ENCODE data around the gene ANKRD16.

Gene ANKRD16

GRCh38 chr10:5927306-5927705 is 37.6 kb upstream of the ANKRD16 start:
- Histone ChIP-seq H2AK5ac (ENCODE audit: low read depth, low read length) (no peak overlapping the region), H2BK120ac (ENCODE audit: low read depth, low read length) (no peak overlapping the region), H2AFZ (ENCODE audit: low read length) (no peak overlapping the region), H3K9ac (ENCODE audit: low read depth, low read length, poor library complexity) (no peak overlapping the region), H3K4me1 (ENCODE audit: control insufficient read depth in 2 of 2, insufficient read depth in 1 of 2, low read depth in 1 of 2, low read length in 2 of 2) (no peaks in the 10 kb centered on the region), H3K14ac (ENCODE audit: low read length) (no peak overlapping the region), H3K36me3 (replicated peaks in 1 of 2; ENCODE audit: control insufficient read depth in 2 of 2, insufficient read depth in 2 of 2, low read length in 2 of 2) (peaks cover 34 to 98% of the 10 kb centered on the region in 2 donors), H3K23ac (ENCODE audit: low read depth, low read length, poor library complexity) (no peak overlapping the region), H3K27ac (replicated peaks; ENCODE audit: low read length) (no peak overlapping the region), H3K79me1 (ENCODE audit: low read depth, low read length) (peaks cover 1% of the 10 kb centered on the region), H2BK5ac (ENCODE audit: low read length) (no peak overlapping the region), H3K27me3 (ENCODE audit: control insufficient read depth in 3 of 3, insufficient read depth in 3 of 3, low read depth in 1 of 3, low read length in 3 of 3) (peaks cover 0 to 2% (median 0%) of the 10 kb centered on the region in 3 experiments), H3K4me3 (ENCODE audit: low read length in 2 of 2) (no peak overlapping the region), H3K18ac (ENCODE audit: low read length) (no peak overlapping the region), H4K91ac (ENCODE audit: low read depth, low read length, poor library complexity) (no peak overlapping the region), H2BK12ac (ENCODE audit: low read length) (no peak overlapping the region), H3K4me2 (ENCODE audit: insufficient read depth, low read length, poor library complexity, severe bottlenecking) (no peak overlapping the region), H4K8ac (ENCODE audit: low read depth, low read length) (no peak overlapping the region), H3K4ac (ENCODE audit: low read length) (no peak overlapping the region), H2BK15ac (ENCODE audit: low read length) (no peak overlapping the region), H3K9me3 (replicated peaks in 1 of 2; ENCODE audit: control insufficient read depth in 2 of 2, insufficient read depth in 1 of 2, low read depth in 1 of 2, low read length in 2 of 2) (no peaks in the 10 kb centered on the region)
- whole genome bisulfite sequencing, 2 donors (ENCODE audit: extremely low coverage in 2 of 2, insufficient read length in 2 of 2, insufficient replicate concordance in 1 of 2): no CpG with 5 or more reads among the region's 8 CpGs
- DNase-seq (ENCODE audit: low spot score): no peak

GRCh38 chr10:5924889-5925288 is 35.2 kb upstream of the ANKRD16 start:
- Histone ChIP-seq H3K27ac (replicated peaks; ENCODE audit: low read length) (no peak overlapping the region), H2AK5ac (ENCODE audit: low read depth, low read length) (no peak overlapping the region), H3K36me3 (replicated peaks in 1 of 2; ENCODE audit: control insufficient read depth in 2 of 2, insufficient read depth in 2 of 2, low read length in 2 of 2) (peaks cover 43 to 98% of the 10 kb centered on the region in 2 donors), H2BK15ac (ENCODE audit: low read length) (no peak overlapping the region), H3K4me1 (ENCODE audit: control insufficient read depth in 2 of 2, insufficient read depth in 1 of 2, low read depth in 1 of 2, low read length in 2 of 2) (no peaks in the 10 kb centered on the region), H3K4ac (ENCODE audit: low read length) (no peak overlapping the region), H3K79me1 (ENCODE audit: low read depth, low read length) (peaks cover 1% of the 10 kb centered on the region), H3K9me3 (replicated peaks in 1 of 2; ENCODE audit: control insufficient read depth in 2 of 2, insufficient read depth in 1 of 2, low read depth in 1 of 2, low read length in 2 of 2) (no peaks in the 10 kb centered on the region), H4K91ac (ENCODE audit: low read depth, low read length, poor library complexity) (no peak overlapping the region), H3K9ac (ENCODE audit: low read depth, low read length, poor library complexity) (no peak overlapping the region), H3K18ac (ENCODE audit: low read length) (no peak overlapping the region), H2AFZ (ENCODE audit: low read length) (no peak overlapping the region), H3K4me3 (ENCODE audit: low read length in 2 of 2) (no peak overlapping the region), H3K27me3 (ENCODE audit: control insufficient read depth in 3 of 3, insufficient read depth in 3 of 3, low read depth in 1 of 3, low read length in 3 of 3) (no peaks in the 10 kb centered on the region), H2BK120ac (ENCODE audit: low read depth, low read length) (no peak overlapping the region), H3K23ac (ENCODE audit: low read depth, low read length, poor library complexity) (no peak overlapping the region), H2BK12ac (ENCODE audit: low read length) (no peak overlapping the region), H3K14ac (ENCODE audit: low read length) (no peak overlapping the region), H2BK5ac (ENCODE audit: low read length) (no peak overlapping the region), H3K4me2 (ENCODE audit: insufficient read depth, low read length, poor library complexity, severe bottlenecking) (no peak overlapping the region), H4K8ac (ENCODE audit: low read depth, low read length) (no peak overlapping the region)
- WGBS, 2 donors (ENCODE audit: extremely low coverage in 2 of 2, insufficient read length in 2 of 2, insufficient replicate concordance in 1 of 2): no CpG with 5 or more reads among the region's 10 CpGs
- no peak for DNase-seq (ENCODE audit: low spot score)

- Histone ChIP-seq H3K18ac (ENCODE audit: low read length) (no peak overlapping the region), H2BK15ac (ENCODE audit: low read length) (no peak overlapping the region), H2AFZ (ENCODE audit: low read length) (no peak overlapping the region), H3K4me1 (ENCODE audit: control insufficient read depth in 2 of 2, insufficient read depth in 1 of 2, low read depth in 1 of 2, low read length in 2 of 2) (no peaks in the 10 kb centered on the region), H3K79me1 (ENCODE audit: low read depth, low read length) (no peaks in the 10 kb centered on the region), H4K91ac (ENCODE audit: low read depth, low read length, poor library complexity) (no peak overlapping the region), H3K36me3 (replicated peaks in 1 of 2; ENCODE audit: control insufficient read depth in 2 of 2, insufficient read depth in 2 of 2, low read length in 2 of 2) (peaks cover 44 to 96% of the 10 kb centered on the region in 2 donors), H3K4ac (ENCODE audit: low read length) (no peak overlapping the region), H2AK5ac (ENCODE audit: low read depth, low read length) (no peak overlapping the region), H3K4me3 (ENCODE audit: low read length in 2 of 2) (no peak overlapping the region), H3K27me3 (ENCODE audit: control insufficient read depth in 3 of 3, insufficient read depth in 3 of 3, low read depth in 1 of 3, low read length in 3 of 3) (no peaks in the 10 kb centered on the region), H2BK120ac (ENCODE audit: low read depth, low read length) (no peak overlapping the region), H3K27ac (replicated peaks; ENCODE audit: low read length) (no peak overlapping the region), H3K4me2 (ENCODE audit: insufficient read depth, low read length, poor library complexity, severe bottlenecking) (no peak overlapping the region), H2BK12ac (ENCODE audit: low read length) (no peak overlapping the region), H4K8ac (ENCODE audit: low read depth, low read length) (no peak overlapping the region), H3K9ac (ENCODE audit: low read depth, low read length, poor library complexity) (no peak overlapping the region), H3K9me3 (replicated peaks in 1 of 2; ENCODE audit: control insufficient read depth in 2 of 2, insufficient read depth in 1 of 2, low read depth in 1 of 2, low read length in 2 of 2) (no peaks in the 10 kb centered on the region), H3K14ac (ENCODE audit: low read length) (no peak overlapping the region), H2BK5ac (ENCODE audit: low read length) (no peak overlapping the region), H3K23ac (ENCODE audit: low read depth, low read length, poor library complexity) (no peak overlapping the region)
- no peak for DNase-seq (ENCODE audit: low spot score)
- no CpG with 5 or more reads among the region's 5 CpGs for WGBS, 2 donors (ENCODE audit: extremely low coverage in 2 of 2, insufficient read length in 2 of 2, insufficient replicate concordance in 1 of 2)
These were observed 32.1 kb upstream of the ANKRD16 start for GRCh38 chr10:5921746-5922145.

GRCh38 chr10:5919568-5919967 is 29.9 kb upstream of the ANKRD16 start:
- Histone ChIP-seq H3K9me3 (replicated peaks in 1 of 2; ENCODE audit: control insufficient read depth in 2 of 2, insufficient read depth in 1 of 2, low read depth in 1 of 2, low read length in 2 of 2) (no peaks in the 10 kb centered on the region), H4K8ac (ENCODE audit: low read depth, low read length) (no peak overlapping the region), H2BK5ac (ENCODE audit: low read length) (no peak overlapping the region), H2BK12ac (ENCODE audit: low read length) (no peak overlapping the region), H3K23ac (ENCODE audit: low read depth, low read length, poor library complexity) (no peak overlapping the region), H3K4me2 (ENCODE audit: insufficient read depth, low read length, poor library complexity, severe bottlenecking) (no peak overlapping the region), H3K4me3 (ENCODE audit: low read length in 2 of 2) (no peak overlapping the region), H3K36me3 (replicated peaks in 1 of 2; ENCODE audit: control insufficient read depth in 2 of 2, insufficient read depth in 2 of 2, low read length in 2 of 2) (peaks cover 51 to 98% of the 10 kb centered on the region in 2 donors), H3K18ac (ENCODE audit: low read length) (no peak overlapping the region), H2AFZ (ENCODE audit: low read length) (no peak overlapping the region), H3K4ac (ENCODE audit: low read length) (no peak overlapping the region), H3K27ac (replicated peaks; ENCODE audit: low read length) (no peak overlapping the region), H2BK15ac (ENCODE audit: low read length) (no peak overlapping the region), H3K14ac (ENCODE audit: low read length) (no peak overlapping the region), H2BK120ac (ENCODE audit: low read depth, low read length) (no peak overlapping the region), H3K9ac (ENCODE audit: low read depth, low read length, poor library complexity) (no peak overlapping the region), H3K27me3 (ENCODE audit: control insufficient read depth in 3 of 3, insufficient read depth in 3 of 3, low read depth in 1 of 3, low read length in 3 of 3) (peaks cover 0 to 2% (median 0%) of the 10 kb centered on the region in 3 experiments), H3K4me1 (ENCODE audit: control insufficient read depth in 2 of 2, insufficient read depth in 1 of 2, low read depth in 1 of 2, low read length in 2 of 2) (no peaks in the 10 kb centered on the region), H3K79me1 (ENCODE audit: low read depth, low read length) (no peaks in the 10 kb centered on the region), H2AK5ac (ENCODE audit: low read depth, low read length) (no peak overlapping the region), H4K91ac (ENCODE audit: low read depth, low read length, poor library complexity) (no peak overlapping the region)
- DNase-seq (ENCODE audit: low spot score): no peak
- no CpG with 5 or more reads among the region's 7 CpGs for WGBS, 2 donors (ENCODE audit: extremely low coverage in 2 of 2, insufficient read length in 2 of 2, insufficient replicate concordance in 1 of 2)
